Colon (tissue), 2 donors: ENCODE measurements around the gene PCNX1.

Source experiments
- FAIRE-seq: peaks from 2 replicates; lab custom pipeline; 2012; peaks lifted over from hg19 to GRCh38; lab: Jason Lieb, UNC
- donor health status: control.
- donor health status: control.

The PCNX1 gene

DNA sequence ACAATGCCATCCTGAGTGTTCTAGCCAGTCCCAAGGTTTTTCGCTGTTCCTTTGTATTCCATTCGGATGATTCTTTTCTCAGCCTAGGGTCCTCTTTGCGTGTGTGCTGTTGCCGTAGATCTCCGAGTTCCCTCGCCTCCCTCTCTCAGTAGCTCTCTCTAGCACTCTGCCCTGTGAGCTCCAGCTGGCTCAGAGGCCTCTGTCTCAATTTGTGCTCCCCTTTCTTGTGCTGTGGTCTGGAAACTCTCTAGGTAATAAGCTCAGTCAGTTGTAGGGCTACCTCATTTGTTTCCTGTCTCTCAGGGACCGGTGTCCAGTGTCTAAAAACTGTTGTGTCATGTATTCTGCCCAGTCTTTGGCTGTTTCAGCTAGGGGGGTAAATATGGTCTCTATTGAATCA is 179.3 kb downstream of the PCNX1 start:
- FAIRE-seq = no peak

DNA sequence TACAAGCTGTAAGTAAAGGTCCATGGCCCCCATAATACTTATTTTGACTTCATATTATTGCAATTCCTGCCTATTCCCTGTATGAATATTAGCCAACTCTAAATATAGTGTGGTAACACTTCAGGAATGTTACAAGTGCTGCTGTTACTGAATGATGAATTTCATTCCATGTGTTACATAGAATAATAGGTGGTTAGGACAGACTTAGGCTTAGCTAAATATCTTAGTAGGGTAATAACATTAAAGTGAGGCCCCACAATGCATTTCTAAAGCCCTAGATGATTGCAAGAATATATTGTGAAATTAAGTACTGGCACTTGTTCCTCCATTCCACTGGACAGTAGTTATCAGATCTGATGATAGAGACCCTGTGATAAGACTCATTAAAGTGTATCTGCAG is 182.7 kb downstream of the PCNX1 start:
- no peak for FAIRE-seq

DNA sequence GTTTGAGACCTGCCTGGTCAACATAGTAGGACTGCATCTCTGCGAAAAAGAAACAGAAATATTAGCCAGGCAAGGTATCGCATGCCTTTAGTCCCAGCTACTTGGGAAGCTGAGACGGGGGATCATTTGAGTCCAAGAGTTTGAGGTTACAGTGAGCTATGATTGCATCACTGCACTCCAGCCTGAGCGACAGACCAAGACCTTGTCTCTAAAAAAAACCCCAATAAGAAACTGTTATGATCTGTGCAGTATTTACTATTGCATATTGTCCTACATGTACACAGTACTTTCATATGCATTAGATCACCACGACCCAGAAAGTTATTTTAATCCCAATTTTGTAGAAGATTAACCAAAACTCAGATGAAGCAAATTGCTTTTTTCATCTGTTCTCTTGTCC is 187.5 kb downstream of the PCNX1 start:
- no peak for FAIRE-seq

DNA sequence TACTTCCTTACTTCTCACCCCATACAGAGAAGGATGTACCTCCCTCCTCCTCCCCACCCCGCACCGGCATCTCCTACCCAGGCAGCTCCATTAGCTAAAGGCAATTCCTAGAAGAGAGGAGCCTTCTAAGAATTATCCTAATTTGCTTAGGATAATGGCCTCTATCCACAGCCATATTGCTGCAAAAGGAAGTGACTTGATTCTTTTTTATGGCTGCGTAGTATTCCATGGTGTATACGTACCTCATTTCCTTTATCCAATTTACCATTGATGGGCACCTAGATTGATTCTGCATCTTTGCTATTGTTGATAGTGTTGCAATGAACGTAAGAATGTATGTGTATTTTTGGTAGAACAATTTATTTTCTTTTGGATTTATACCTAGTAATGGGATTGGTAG is 189.7 kb downstream of the PCNX1 start:
- no peak for FAIRE-seq

DNA sequence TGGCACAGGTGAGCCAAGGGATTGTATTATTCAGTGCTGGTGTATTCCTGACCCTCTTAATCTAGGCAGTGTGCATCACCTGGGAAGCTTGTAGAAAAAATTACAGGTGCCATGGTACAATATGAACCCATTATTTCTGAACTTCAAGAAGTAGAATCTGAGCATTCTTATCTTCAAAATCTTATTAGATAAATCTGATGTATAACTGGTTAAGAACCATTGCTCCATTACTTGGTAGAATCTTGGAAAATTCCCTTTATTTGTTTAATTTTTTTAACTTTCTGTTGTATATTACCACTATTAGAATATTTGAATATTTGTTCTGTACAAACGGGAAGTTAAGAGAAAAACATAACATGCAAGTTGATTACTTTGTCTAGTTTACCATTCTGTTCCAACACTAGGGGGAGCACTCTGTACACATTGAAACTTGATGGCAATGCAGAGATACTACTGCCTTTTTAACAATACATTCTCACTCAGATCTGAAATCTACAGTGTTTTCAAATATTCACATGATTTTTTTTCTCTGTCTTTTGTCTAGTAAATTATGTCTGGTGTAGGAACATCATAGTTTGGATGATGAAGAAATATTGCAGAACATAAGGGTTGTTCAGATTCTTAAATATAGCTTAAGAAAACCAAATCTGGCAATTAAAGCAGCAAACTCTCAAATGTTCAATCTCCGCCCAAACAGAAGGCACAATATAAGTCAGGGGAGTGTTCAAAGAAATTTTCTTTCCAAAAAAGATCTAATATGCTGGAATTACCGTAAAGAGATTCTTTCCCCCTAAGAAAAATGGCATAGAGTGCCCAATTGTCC is 196.6 kb downstream of the PCNX1 start:
- FAIRE-seq = peak; percentile 71

DNA sequence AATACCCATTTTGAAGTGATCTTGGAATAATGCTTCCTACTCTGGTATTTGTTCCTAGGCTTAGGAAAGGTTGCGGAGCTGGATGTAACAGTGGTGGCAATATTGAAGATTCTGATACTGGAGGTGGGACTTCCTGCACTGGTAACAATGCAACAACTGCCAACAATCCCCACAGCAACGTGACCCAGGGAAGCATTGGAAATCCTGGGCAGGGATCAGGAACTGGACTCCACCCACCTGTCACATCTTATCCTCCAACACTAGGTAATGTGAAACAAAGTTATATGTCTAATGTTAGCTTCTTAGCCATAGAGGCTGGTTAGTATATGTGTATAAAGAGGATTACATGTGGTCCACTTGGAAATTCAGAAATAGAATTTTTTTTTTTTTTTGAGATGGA is 197.9 kb downstream of the PCNX1 start:
- no peak for FAIRE-seq

DNA sequence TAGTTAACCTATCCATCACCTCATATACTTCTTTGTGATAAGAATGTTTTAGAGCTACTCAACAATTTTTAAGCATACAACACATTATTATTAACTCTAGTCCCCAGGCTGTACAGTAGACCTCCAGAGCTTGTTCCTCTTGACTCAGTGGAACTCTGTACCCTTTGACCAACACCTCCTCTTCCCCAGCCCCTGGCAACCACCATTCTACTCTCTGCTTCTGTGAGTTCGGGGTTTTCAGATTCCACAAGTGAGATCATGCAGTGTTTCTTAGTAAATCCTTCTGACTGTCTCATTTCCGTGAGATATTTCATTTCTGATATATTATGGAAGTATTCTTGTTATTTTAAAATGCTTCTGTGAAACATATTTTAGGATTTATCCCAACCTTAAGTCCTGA is 200.7 kb downstream of the PCNX1 start:
- FAIRE-seq = no peak

DNA sequence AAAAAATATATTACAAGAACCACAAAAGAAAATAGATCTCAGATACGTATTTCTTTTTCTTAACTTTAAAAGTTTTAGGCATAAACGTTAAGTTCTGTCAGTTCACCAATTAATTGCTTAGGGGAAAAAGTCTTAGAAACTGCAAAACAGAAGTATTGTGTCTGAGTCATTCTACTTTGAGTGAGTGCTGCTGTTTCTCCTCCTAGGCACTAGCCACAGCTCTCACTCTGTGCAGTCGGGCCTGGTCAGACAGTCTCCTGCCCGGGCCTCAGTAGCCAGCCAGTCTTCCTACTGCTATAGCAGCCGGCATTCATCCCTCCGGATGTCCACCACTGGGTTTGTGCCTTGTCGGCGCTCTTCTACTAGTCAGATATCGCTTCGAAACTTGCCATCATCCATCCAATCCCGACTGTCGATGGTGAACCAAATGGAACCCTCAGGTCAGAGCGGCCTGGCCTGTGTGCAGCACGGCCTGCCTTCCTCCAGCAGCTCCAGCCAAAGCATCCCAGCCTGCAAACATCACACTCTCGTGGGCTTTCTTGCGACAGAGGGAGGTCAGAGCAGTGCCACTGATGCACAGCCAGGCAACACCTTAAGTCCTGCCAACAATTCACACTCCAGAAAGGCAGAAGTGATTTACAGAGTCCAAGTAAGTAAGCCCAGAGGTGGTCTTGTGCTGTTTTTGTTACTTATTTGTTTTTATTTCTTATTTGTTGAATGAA is 201.3 kb downstream of the PCNX1 start:
- FAIRE-seq = no peak

DNA sequence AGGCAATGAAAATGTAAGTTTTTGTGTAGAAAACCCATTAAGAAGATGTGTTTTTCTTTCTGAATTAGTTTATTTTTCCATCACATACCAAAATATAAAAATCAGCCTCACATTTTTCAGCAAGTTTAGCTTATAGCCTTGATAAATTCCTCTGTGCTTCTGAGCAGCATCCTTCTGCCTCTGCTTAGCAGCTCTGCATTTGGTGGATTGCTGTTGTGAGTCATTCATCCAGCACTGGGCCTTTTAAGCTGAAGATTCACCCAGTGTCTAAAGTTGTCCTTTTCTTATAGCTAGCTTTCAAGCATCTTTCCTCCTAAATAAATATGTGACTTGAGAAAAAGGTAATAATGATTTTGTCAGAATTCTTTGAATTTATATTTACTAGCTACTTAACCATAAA is 206.1 kb downstream of the PCNX1 start:
- FAIRE-seq = no peak

DNA sequence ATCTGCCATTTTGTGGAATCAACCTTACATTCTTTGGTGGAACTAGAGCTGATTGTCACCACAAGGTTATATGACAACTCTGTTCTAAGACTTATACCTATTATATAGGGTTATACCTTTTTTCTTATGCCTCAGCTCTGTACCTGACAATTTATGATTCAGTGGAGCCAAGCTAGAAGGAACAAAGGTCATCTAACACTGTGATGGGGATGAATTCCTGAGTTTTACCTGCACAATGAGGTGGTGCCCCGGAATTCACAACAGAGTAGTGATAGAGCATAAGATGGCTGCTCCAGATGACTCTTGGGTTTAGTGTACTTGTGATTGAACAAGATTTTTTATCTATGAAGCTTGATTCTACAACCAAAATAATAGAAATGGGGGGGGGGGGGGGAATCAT is 207.3 kb downstream of the PCNX1 start:
- no peak for FAIRE-seq

DNA sequence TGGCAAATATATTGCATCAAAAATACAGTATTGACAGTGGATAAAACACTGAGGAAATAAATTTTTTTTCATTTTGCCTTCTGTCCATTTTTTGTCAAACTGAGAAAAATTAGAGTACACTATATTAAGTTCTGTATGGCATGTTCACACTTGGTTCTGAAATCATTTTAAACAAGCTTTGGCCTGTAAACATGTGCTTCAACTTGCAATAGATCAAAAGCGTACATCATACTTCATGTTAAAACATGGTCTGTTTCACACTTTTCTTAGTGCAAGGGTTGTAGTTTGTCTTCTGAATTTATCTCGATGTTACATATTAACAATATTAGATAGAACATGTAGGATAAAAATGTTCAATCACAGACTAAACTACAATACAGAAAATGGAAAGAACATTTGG is 208.0 kb downstream of the PCNX1 start:
- no peak for FAIRE-seq

DNA sequence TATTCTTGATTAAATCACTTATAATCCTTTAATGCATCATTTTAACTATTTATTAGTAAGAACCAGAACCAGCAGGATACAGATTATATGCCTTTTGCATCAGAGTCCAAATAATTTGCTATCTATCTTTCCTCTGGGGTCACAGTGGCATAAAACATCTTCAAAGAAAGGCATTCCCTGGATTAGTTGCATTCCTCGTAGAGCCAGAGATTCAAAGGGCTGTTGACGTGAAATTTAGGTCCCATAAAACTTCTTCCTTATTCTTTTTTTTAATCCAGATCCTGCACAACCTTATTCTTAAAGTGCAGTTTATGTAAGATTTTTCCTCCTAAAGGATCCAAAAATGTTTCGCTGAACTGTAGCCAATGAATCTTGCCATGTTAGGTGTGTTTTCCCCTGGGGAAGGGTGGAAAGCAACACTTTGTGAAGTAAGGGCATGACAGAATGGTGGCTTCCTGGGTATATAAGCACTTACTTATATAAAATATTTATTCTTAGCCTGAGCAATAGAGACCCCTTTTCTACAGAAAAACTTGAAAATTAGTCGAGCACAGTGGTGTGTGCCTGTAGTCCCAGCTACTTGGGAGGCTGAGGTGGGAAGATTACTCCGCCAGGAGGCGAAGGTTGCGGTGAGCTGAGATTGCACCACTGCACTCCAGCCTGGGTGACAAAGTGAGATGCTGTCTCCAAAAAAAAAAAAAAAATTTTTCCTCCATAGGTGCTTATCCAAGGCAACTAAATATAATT is 208.7 kb downstream of the PCNX1 start:
- FAIRE-seq = no peak

DNA sequence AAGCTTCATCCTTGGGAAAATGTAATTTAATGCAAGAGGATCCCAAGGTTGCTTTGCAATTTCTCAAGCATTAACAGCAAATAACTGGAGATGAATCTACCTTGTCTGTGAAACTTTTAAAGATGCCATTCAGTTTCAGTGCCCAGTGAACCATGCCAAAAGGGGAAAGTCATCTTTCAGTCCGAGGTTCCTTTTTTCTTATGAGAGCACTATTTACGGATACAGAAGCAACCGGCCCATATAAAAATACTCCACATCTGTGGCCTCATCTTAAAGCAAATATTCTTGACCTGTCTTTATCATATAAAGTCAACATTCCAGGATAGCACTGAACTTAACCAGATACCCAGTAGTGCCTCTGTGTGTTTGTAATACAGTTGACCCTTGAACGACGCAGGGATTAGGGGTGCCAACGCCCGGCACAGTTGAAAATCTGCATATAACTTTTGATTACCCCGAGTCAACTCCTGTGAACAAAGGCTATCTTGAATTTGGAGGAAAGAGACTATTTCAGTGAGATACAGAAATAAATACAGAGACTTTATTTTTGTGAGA is 209.4 kb downstream of the PCNX1 start:
- no peak for FAIRE-seq

DNA sequence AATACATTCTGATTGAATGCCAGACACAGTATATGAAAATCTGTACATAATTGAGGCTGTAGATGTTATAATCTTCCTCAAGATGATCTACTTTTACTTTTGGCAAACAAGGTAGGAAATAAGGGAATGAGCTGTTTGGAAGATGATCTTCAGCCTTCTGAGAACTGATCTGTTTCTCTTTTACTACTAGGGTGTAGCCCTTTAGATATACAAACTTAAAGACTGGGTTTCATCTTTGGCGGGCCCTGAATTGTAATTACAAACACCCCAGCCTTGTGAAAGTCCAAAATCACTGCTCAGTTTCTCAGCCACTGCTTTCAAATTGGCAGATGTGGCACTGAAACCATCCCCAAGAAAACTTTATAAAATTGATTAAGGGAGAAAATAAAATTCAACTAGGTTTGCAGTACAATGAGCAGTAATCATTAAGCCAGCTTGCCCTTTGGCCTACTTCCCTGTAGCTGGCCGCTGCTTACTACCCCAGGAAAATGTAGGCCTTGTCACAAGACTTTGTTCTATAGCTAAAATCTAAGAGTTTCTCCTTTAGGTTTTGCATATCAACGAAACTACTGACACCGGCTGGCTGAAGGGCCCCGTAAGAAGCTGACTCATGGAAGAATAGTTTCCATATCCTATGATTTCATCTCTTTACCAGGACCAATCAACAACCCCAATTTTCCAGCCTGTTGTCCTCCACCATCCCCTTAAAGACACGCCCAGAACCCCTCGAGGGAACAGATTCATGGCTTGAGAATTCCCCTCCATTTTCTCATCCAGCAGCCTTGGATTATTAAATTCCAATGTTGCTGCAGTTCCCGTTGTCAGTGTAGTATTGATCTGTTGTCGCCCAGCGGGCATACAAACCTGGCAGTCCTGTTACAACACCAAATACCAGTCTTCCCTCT is 210.8 kb downstream of the PCNX1 start:
- FAIRE-seq = no peak

DNA sequence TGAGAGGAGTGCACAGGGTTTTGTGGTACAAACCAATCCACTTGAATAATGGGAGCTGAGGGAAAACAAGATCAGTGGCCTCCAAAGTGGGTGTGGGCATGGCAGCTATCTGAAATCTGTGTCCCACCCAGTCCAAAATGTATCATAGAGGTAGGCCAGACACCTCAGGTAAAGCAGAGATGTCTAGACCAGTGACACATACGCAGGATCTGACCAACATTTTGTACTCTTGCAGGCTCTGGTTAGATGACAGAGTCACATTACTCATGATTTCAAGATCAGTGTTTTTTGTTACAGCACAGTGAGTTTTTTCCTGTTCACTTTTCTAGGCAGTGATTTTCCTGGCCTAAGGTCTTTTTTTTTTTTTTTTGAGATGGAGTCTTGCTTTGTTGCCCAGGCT is 211.8 kb downstream of the PCNX1 start:
- FAIRE-seq = no peak

DNA sequence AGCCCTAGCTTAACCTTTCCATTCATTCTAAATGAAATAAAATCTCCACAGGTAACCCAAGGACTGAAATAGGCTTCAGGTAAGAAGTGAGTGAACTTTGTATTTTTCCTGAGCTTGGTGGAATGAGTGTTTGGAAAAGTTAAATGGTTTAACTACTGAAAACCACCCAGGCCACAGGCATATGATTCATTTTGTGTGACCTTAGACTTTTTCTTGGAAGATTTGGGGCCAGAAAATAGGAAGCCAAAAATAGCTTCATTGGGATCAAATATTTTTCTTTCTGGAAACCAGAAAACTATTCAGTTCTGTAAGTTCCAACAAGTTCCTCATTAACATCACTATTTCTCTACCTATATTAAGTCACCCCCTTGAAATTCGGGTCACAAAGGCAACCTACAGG is 212.6 kb downstream of the PCNX1 start:
- no peak for FAIRE-seq

DNA sequence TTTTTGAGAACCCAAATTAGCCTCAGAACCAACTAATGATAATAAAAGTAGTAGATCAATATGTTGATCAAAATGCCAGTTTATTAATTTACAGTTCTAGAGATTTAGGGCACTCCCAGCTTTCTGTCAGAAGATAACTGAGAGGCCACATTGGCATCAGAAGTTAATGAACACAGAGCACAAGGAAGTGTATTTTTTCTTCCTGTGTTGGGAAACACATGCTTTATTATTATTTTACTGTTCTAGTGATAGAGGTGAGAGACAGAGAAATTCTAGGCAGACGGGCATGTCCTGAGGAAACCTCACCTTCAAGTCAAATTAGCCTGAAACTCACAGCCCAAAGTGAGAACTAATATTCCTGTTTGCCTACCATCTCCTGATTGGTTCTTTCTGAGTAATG is 213.7 kb downstream of the PCNX1 start:
- no peak for FAIRE-seq

DNA sequence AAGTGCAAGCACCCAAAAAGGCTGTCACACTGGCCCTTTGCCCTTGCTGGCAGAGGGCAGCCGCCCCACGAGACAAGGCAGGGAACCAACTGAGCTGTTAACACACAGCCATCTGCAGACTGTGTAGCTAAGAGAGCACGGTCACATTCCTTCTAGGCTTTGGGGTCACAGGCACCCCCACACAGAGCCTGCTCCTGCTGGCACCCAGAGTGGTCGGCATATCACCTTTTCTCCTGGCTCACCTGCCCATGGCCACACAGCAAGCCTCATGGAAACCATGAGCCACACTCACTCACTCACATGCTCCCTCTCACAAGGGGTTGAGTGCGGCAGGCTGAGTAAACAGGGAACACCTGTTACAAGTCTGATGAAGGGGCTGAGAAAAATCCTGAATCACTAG is 214.5 kb downstream of the PCNX1 start:
- no peak for FAIRE-seq

DNA sequence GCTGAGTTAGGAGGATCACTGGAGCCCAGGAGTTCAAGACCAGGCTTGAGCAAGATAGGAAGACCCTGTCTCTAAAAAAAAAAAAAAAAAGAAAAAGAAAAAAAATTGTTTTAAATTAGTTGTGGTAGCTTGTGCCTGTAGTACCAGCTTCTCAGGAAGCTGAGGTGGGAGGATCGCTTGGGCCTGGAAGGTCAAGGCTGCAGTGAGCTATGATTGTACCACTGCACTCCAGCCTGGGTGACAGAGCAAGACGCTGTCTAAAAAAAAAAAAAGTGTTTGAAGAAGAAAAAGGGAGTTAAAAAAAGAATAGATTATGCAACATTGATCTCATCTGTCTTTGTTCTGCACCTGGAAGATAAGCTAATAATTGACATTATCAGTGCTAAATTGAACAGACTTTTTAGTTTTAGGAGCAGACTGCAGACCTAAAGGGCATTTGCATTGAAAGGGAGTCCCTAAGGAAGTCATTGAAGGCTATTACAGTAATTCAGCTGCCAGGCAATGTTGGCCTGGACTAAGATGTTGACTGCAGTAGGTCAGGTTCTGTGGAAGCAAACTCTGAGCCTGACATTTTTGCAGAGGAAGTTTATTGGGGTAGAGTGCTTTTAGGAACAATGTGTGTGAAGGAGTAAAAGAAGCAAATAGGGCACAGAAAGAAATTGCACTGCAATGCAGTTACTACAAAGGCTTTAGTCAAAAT is 215.8 kb downstream of the PCNX1 start:
- no peak for FAIRE-seq

DNA sequence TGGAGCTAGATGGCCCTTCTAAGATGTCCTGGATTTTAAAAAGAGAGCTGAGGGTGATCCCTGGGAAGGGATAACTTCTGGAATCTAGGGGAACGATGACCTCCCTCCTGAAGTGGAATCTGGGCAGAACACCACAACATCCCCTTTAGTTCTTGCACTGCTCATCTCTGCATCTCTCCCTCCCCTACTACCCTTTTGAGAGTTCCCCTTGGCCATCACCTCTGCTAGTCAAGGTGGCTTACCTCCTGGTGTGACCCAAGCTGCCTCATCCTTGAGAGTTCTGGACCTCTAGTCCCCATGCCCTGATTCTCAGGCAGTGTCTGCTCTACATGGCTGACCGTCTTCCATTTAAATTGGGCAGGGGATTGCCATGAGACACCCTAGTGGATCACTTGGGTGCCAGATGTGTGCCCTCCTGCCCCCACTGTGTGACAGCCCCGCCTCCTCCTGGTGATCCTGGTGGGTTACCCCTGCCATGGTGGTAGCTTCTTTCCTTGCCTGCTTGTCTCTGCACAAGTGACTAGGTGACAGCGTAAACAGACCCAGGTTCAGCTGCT is 216.4 kb downstream of the PCNX1 start:
- no peak for FAIRE-seq
